MM.1S (cell line): ENCODE data around the gene SF3A2.

Source experiments
- CTCF ChIP-seq: fragments of 300-600 bp; sonication (generic); IDR thresholded peaks from 2 replicates; pipeline ENCODE4 v1.5.1; 2016; ENCODE audit warnings: antibody characterized with exemption, low read length, mixed read lengths
- EZH2phosphoT487 ChIP-seq: fragments of 300-600 bp; sonication (generic); IDR thresholded peaks from 2 replicates; pipeline ENCODE4 v1.6.1; 2018; ENCODE audit warnings: antibody characterized with exemption, low read length

GRCh38 chr19:2253106-2254063 lies 16.8 kb downstream of the SF3A2 start:
- TF ChIP-seq CTCF = peak; percentile 13; the same call in 1 of the 2 replicates
- TF ChIP-seq EZH2phosphoT487 = no peak
